ENCODE measurements around the gene M6PR.

M6PR gene

DNA sequence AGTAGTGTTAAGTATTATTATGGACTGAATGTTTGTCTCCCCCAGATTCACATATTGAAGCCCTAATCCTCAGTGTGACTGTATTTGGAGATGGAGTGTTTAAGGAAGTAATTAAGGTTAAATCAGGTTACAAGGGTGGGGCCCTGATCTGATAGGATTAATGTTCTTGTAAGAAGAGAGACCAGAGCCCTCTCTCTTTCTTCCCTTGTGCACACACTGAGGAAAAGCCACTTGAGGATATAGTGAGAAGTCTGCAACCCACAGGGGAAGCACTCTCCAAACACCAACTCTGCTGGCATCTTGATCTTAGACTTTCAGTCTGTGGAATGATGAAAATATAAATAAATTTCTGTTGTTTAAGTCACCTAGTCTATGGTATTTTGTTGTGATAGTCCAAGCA lies 37.7 kb upstream of the M6PR start:
- Histone ChIP-seq H3K36me3 (no peaks in the 10 kb centered on the region), H4K20me1 (no peaks in the 10 kb centered on the region), H3K27ac (peak overlapping the region in 4 of 11 experiments; percentile 1 to 35 (median 21); a peak in 4 of 22 replicates), H3K4me3 (no peak overlapping the region), H3K4me2 (peak overlapping the region; percentile 0 to 69 (median 53); a peak in 15 of 22 replicates), H3K9ac (no peak overlapping the region), H3K9me3 (replicated peaks in 1 of 11) (no peaks in the 10 kb centered on the region), H3K27me3 (no peaks in the 10 kb centered on the region), H3K4me1 (peaks cover 12 to 63% (median 38%) of the 10 kb centered on the region in 10 experiments)
- no peak for TF ChIP-seq Cebpa-rat (IDR thresholded peaks at IDR 0.05)

DNA sequence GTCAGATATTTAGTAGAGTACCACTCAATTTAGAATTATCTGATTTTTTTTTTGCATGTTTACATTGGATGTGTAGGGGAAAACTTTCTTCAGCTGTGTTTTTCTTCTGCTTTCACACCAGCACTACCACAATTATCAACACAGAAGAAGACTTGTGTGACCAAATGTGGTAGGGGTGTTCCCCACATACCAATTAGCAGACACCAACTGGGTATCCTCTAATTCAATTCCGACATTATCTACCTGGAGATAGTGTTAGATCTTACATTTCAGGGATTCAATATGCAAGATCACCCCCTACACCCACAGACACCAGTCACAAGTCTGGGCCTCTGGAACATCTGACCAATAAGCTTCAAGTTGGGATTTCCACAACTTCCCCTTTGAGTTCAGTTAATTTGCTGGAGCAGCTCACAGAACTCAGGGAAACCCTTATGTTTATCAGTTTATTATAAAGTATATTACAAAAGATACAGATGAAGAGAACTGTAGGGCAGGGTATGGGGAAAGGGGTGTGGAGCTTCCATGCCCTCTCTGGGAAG lies 35.8 kb upstream of the M6PR start:
- no peak overlapping the region for H3K9ac ChIP-seq
- no peak overlapping the region for H3K4me3 ChIP-seq
- no peak for TF ChIP-seq Cebpa-rat (IDR thresholded peaks at IDR 0.05)
- no peaks in the 10 kb centered on the region for H3K27me3 ChIP-seq
- peaks cover 0 to 5% (median 0%) of the 10 kb centered on the region in 11 experiments; a peak in 2 of 22 replicates for H3K36me3 ChIP-seq
- H4K20me1 ChIP-seq: no peaks in the 10 kb centered on the region
- peaks cover 12 to 55% (median 38%) of the 10 kb centered on the region in 10 experiments for H3K4me1 ChIP-seq
- peak overlapping the region in 3 of 11 experiments; percentile 8 to 67 (median 51); a peak in 4 of 22 replicates for H3K4me2 ChIP-seq
- H3K27ac ChIP-seq: 0 out of 22 replicates have a peak overlapping the region, but pooled peaks of 1 of the 11 experiments have one; percentile 3
- H3K9me3 ChIP-seq (replicated peaks in 1 of 11): peaks cover 5 to 7% (median 7%) of the 10 kb centered on the region in 11 experiments

DNA sequence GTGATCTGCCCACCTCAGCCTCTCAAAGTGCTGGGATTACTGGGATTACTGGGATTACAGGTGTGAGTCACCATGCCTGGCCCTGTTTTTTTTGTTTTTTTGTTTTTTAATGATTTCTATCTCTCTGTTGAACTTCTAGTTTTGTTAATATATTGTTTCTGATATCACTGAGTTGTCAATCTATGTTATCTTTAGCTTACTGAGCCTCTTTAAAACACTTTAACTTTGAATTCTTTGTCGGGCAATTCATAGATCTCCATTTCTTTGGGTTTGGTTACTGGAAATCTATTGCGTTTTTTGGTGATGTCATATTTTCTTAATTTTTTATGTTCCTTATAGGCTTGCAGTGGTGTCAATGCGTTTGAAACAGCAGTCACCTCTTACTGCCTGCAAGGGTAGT lies 30.7 kb upstream of the M6PR start:
- no peak for TF ChIP-seq Cebpa-rat (IDR thresholded peaks at IDR 0.05)
- peaks cover 0 to 4% (median 0%) of the 10 kb centered on the region in 10 experiments; a peak in 4 of 20 replicates for H3K4me1 ChIP-seq
- H4K20me1 ChIP-seq: no peaks in the 10 kb centered on the region
- no peak overlapping the region for H3K9ac ChIP-seq
- H3K4me2 ChIP-seq: no peak overlapping the region
- peaks cover 25 to 34% (median 32%) of the 10 kb centered on the region in 11 experiments for H3K9me3 ChIP-seq (replicated peaks in 1 of 11)
- H3K27me3 ChIP-seq: no peaks in the 10 kb centered on the region
- H3K36me3 ChIP-seq: peaks cover 0 to 10% (median 4%) of the 10 kb centered on the region in 11 experiments; a peak in 5 of 22 replicates
- H3K27ac ChIP-seq: no peak overlapping the region
- no peak overlapping the region for H3K4me3 ChIP-seq

DNA sequence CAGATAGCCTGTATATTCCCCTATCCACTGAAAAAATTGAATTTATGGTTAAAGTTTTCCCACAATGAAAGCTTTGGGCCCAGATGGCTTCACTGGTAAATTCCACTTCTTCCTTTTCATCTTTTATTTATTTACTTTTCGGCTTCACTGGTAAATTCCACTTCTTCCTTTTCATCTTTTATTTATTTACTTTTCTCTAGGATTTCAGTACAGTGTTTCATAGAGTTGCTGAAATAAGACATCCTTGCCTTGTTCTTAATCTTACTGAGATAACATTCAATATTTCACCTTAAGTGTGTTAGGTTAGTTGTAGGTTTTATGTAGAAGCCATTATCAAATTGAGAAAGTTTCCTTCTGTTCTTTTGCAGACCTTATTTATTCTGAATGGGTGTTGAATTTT lies 21.0 kb upstream of the M6PR start:
- TF ChIP-seq Cebpa-rat (IDR thresholded peaks at IDR 0.05): no peak
- no peak overlapping the region for H3K9ac ChIP-seq
- H3K9me3 ChIP-seq (replicated peaks in 1 of 11): peaks cover 33 to 47% (median 40%) of the 10 kb centered on the region in 11 experiments
- H3K27me3 ChIP-seq: no peaks in the 10 kb centered on the region
- H3K27ac ChIP-seq: no peak overlapping the region
- H4K20me1 ChIP-seq: no peaks in the 10 kb centered on the region
- H3K4me1 ChIP-seq: no peaks in the 10 kb centered on the region
- H3K4me3 ChIP-seq: no peak overlapping the region
- peaks cover 0 to 5% (median 4%) of the 10 kb centered on the region in 11 experiments; a peak in 5 of 22 replicates for H3K36me3 ChIP-seq
- H3K4me2 ChIP-seq: no peak overlapping the region

DNA sequence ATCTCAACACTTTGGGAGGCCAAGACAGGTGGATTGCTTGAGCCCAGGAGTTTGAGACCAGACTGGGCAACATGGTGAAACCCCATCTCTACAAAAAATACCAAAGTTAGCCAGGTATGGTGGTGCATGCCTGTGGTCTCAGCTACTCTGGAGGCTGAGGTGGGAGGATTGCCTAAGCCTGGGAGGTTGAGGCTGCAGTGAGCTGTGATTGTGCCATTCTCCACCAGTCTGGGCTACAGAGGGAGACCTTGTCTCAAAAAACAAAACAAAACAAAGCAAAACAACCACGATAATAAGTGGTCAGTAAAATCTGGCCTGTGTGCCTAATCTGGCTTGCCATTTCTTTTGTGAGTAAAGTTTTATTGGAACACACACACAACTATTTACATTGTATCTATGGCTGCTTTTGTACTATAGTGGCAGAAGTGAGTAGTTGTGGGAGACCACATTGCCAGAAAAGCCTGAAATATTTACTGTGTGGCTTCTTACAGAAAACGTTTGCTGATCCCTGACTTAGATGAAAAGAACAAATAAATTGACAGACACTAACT lies 20.5 kb upstream of the M6PR start:
- Histone ChIP-seq H3K4me3 (no peak overlapping the region), H3K4me2 (no peak overlapping the region), H3K27me3 (no peaks in the 10 kb centered on the region), H3K9ac (no peak overlapping the region), H3K27ac (no peak overlapping the region), H3K4me1 (no peaks in the 10 kb centered on the region), H3K36me3 (peaks cover 0 to 5% (median 4%) of the 10 kb centered on the region in 11 experiments; a peak in 5 of 22 replicates), H4K20me1 (no peaks in the 10 kb centered on the region), H3K9me3 (replicated peaks in 1 of 11) (peaks cover 33 to 47% (median 40%) of the 10 kb centered on the region in 11 experiments)
- TF ChIP-seq Cebpa-rat (IDR thresholded peaks at IDR 0.05): no peak

DNA sequence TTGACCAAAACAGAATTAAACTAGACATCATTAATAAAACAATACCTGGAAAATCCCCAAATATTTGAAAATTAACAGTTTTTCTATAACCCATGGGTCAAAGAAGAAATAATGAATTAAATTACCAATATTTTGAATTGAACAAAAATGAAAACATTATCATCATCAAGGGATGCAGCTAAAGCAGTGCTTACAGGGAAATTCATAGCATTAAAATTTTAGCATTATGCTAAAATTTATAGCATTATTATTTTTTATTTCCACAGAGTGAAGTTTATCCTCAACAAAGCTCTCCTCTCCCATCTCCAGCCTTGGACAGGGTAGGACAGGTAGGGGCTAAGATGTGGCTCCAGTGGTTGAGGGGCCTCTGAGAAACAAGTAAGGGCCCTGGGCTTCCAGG lies 19.3 kb upstream of the M6PR start:
- TF ChIP-seq Cebpa-rat (IDR thresholded peaks at IDR 0.05): no peak
- Histone ChIP-seq H3K4me1 (no peaks in the 10 kb centered on the region), H3K27ac (no peak overlapping the region), H3K4me3 (no peak overlapping the region), H3K27me3 (no peaks in the 10 kb centered on the region), H3K36me3 (peaks cover 0 to 5% (median 4%) of the 10 kb centered on the region in 11 experiments; a peak in 5 of 22 replicates), H4K20me1 (no peaks in the 10 kb centered on the region), H3K4me2 (no peak overlapping the region), H3K9ac (no peak overlapping the region), H3K9me3 (replicated peaks in 1 of 11) (peaks cover 33 to 42% (median 39%) of the 10 kb centered on the region in 11 experiments)

DNA sequence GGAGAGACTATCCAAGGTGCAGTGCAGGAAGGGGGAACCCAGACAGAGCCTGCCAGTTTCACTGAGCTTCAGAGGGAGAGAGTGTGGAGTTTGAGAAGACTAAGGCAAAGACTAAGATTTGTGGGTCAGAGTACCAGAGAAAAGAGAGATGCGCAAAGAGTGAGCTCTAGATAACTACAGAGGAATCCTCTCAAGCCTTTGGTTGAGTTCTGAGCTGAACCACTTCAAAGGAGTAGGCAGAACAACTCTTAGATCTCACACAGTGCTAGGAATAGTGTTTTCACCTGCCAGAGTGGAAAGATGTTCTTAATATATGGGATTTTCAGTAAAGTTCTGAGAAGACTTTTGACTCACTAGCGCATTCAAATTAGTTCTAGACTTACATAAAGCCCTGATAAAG lies 10.7 kb upstream of the M6PR start:
- Histone ChIP-seq H3K4me2 (no peak overlapping the region), H4K20me1 (no peaks in the 10 kb centered on the region), H3K27ac (no peak overlapping the region), H3K9me3 (replicated peaks in 1 of 11) (peaks cover 14 to 22% (median 18%) of the 10 kb centered on the region in 11 experiments), H3K4me1 (peaks cover 0 to 11% (median 0%) of the 10 kb centered on the region in 10 experiments; a peak in 4 of 20 replicates), H3K4me3 (no peak overlapping the region), H3K36me3 (peaks cover 10 to 19% (median 11%) of the 10 kb centered on the region in 11 experiments; a peak in 18 of 22 replicates), H3K27me3 (no peaks in the 10 kb centered on the region), H3K9ac (no peak overlapping the region)
- TF ChIP-seq Cebpa-rat (IDR thresholded peaks at IDR 0.05): no peak

DNA sequence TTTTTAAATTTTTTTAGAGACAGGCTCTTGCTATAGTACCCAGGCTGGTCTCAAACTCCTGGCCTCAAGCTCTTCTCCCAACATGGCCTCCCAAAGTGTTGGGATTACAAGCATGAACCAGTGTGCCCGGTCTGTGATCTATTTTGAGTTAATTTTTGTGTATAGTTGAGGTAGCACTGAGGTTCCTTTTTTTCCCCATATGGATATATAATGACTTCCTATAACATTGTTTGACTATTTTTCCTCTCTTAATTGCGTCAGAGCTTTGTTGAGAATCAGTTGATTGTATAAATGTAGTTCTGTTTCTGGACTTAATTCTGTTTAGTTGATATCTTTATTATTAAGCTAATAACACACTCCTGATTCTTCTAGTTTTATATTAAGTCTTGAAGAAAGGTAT lies 8.6 kb upstream of the M6PR start:
- Histone ChIP-seq H3K4me1 (peaks cover 0 to 11% (median 0%) of the 10 kb centered on the region in 10 experiments; a peak in 4 of 20 replicates), H3K9me3 (replicated peaks in 1 of 11) (peaks cover 30 to 43% (median 39%) of the 10 kb centered on the region in 11 experiments), H3K36me3 (peaks cover 21 to 38% (median 29%) of the 10 kb centered on the region in 11 experiments; a peak in 21 of 22 replicates), H3K27me3 (no peaks in the 10 kb centered on the region), H3K9ac (no peak overlapping the region), H3K4me3 (no peak overlapping the region), H3K4me2 (peak overlapping the region in 2 of 11 experiments; percentile 16 to 42; a peak in 2 of 22 replicates), H4K20me1 (no peaks in the 10 kb centered on the region), H3K27ac (no peak overlapping the region)
- TF ChIP-seq Cebpa-rat (IDR thresholded peaks at IDR 0.05): no peak

DNA sequence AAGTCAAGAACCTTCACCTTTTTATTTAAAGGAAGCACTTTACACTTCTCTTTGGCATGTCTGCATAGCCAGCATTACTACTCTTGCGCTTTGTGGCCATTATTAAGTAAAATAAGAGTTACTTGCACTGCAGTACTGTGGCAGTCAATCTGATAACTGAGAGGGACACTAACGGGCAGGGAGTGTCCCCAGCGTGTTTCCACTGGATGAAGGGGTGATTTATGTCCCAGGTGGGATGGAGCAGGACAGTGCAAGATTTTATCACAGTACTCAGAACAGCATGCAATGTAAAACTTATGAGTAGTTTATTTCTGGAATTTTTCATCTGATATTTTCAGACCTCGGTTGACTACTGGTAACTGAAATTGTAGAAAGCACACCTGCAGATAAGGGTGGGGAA lies 8.1 kb upstream of the M6PR start:
- Histone ChIP-seq H3K27ac (no peak overlapping the region), H3K9me3 (replicated peaks in 1 of 11) (peaks cover 35 to 47% (median 44%) of the 10 kb centered on the region in 11 experiments), H3K4me3 (no peak overlapping the region), H3K27me3 (no peaks in the 10 kb centered on the region), H3K4me1 (peaks cover 0 to 11% (median 0%) of the 10 kb centered on the region in 10 experiments; a peak in 4 of 20 replicates), H3K9ac (no peak overlapping the region), H3K4me2 (peak overlapping the region in 2 of 11 experiments; percentile 16 to 42; a peak in 3 of 22 replicates), H3K36me3 (peaks cover 22 to 39% (median 32%) of the 10 kb centered on the region in 11 experiments; a peak in 21 of 22 replicates), H4K20me1 (no peaks in the 10 kb centered on the region)
- TF ChIP-seq Cebpa-rat (IDR thresholded peaks at IDR 0.05): no peak
